ENCODE data around the gene ACSL1. TPM values are rescaled to one million over a fixed set of nuclear protein-coding genes. Genes with fewer than 3 reads are reported as not detected.

ACSL1 gene
- total RNA-seq, 1 experiment from 2014 or later: 3.5 TPM

- TF ChIP-seq CTCF (conservative IDR thresholded peaks at IDR 0.05): no peak
- H3K23ac ChIP-seq (ENCODE audit: insufficient read length, low read depth, low read length): no peak overlapping the region
- H4K8ac ChIP-seq (replicated peaks; ENCODE audit: insufficient read length, low read depth, low read length): no peak overlapping the region
- H2BK15ac ChIP-seq (ENCODE audit: low read depth, low read length): no peak overlapping the region
- no peak overlapping the region for H3K4ac ChIP-seq (ENCODE audit: low read depth, low read length)
- H4K5ac ChIP-seq (ENCODE audit: insufficient read length, low read depth, low read length): no peak overlapping the region
- no peak overlapping the region for H2BK20ac ChIP-seq (ENCODE audit: low read depth, low read length, poor library complexity, severe bottlenecking)
- H3K18ac ChIP-seq (ENCODE audit: insufficient read length, low read depth, low read length): no peak overlapping the region
- H3K9ac ChIP-seq (ENCODE audit: extremely low read depth, insufficient read length, low read length): peak overlapping the region; percentile 54
- no peaks in the 10 kb centered on the region for H4K20me1 ChIP-seq (ENCODE audit: control insufficient read depth, insufficient read depth, insufficient read length)
- Mint-ChIP-seq H3K4me1 (peaks cover 39 to 47% of the 10 kb centered on the region in 2 experiments), H3K27me3 (ENCODE audit: low read depth) (peaks cover 2% of the 10 kb centered on the region; the same call in 1 of the 2 replicates), H3K9me3 (no peaks in the 10 kb centered on the region), H3K36me3 (ENCODE audit: insufficient read depth in 1 of 3, low read depth in 3 of 3) (peaks cover 29 to 57% (median 52%) of the 10 kb centered on the region in 3 experiments; a peak in 6 of 7 replicates), H3K27ac (peak overlapping the region in 2 of 3 experiments; percentile 72 to 97; a peak in 3 of 7 replicates), H3K4me3 (peak overlapping the region; percentile 90)
- no peak overlapping the region for H3T11ph ChIP-seq (ENCODE audit: low read length)
- no peak overlapping the region for H2AK5ac ChIP-seq (ENCODE audit: insufficient read length, low read length)
- no peaks in the 10 kb centered on the region; the same call in 1 of the 2 replicates for H3K4me1 ChIP-seq (ENCODE audit: insufficient read depth, low read length)
- peak overlapping the region; percentile 96 for H3K4me2 ChIP-seq (ENCODE audit: insufficient read depth, insufficient read length, low read length)
- H3K14ac ChIP-seq (ENCODE audit: insufficient read depth, low read length): no peak overlapping the region
- no peak overlapping the region for H2BK120ac ChIP-seq (ENCODE audit: low read depth, low read length, poor library complexity, severe bottlenecking)
- H3K79me2 ChIP-seq (ENCODE audit: insufficient read depth, low read length): peaks cover 17% of the 10 kb centered on the region; the same call in 1 of the 2 replicates
- no peaks in the 10 kb centered on the region for H3K27me3 ChIP-seq (ENCODE audit: insufficient read depth, low read length)
- no peak overlapping the region for H3K27ac ChIP-seq (ENCODE audit: insufficient read length, low read depth, low read length)
- no peak overlapping the region for H2BK12ac ChIP-seq (ENCODE audit: insufficient read length, low read depth, low read length)
- H4K91ac ChIP-seq (ENCODE audit: insufficient read length, low read depth, low read length): no peak overlapping the region
- H3K79me1 ChIP-seq (ENCODE audit: insufficient read depth, low read depth, low read length, poor library complexity, severe bottlenecking): peaks cover 6% of the 10 kb centered on the region
- no peak overlapping the region for H3K56ac ChIP-seq (ENCODE audit: insufficient read length, low read depth, low read length)
- H2BK5ac ChIP-seq (ENCODE audit: insufficient read length, low read length): no peak overlapping the region
- DNase-seq: no peak
- H2AFZ ChIP-seq (ENCODE audit: low read length): no peak overlapping the region
- no peaks in the 10 kb centered on the region for H3K9me3 ChIP-seq (ENCODE audit: control insufficient read depth, low read depth, low read length)
- no CpG with 5 or more reads among the region's 4 CpGs for WGBS (ENCODE audit: extremely low coverage, insufficient read length, low lambda C conversion rate)
- H3K23me2 ChIP-seq (ENCODE audit: insufficient read length, low read depth, low read length, poor library complexity, severe bottlenecking): peaks cover 4% of the 10 kb centered on the region
Observed at GRCh38 chr4:184732126-184732525, 93.6 kb downstream of the ACSL1 start.
